ENCODE measurements around the gene CDH13.

The CDH13 gene

DNA sequence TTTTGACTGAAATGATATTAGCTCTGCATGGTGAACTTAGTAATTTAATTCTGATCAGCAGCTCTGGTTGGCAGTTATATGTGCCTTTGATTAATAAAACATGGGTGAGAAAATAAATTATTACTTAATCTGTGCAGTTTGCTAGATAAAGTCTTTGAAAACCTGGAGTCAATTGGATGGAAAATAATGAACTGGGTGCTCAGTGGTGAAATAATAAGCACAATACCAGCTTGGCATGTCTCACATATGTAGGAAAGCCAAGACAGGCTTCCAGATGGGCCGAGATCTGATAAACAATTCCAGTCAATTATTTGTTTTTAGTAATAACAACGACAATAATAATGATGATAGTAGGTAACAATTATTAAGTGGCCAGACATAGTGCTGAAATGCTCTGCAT lies 326.7 kb downstream of the CDH13 start:
- Mint-ChIP-seq H3K4me3 (no peak overlapping the region), H3K4me1 (ENCODE audit: low read depth) (no peaks in the 10 kb centered on the region), H3K27me3 (no peaks in the 10 kb centered on the region), H3K36me3 (ENCODE audit: low read depth) (no peaks in the 10 kb centered on the region), H3K27ac (no peak overlapping the region), H3K9me3 (no peaks in the 10 kb centered on the region)
- DNase-seq, result no peak

- DNase-seq, result no peak
- H3K4me1 Mint-ChIP-seq (ENCODE audit: low read depth), result no peaks in the 10 kb centered on the region
- no peak overlapping the region for H3K27ac Mint-ChIP-seq
Measured at GRCh38 chr16:82954224-82954929, 327.6 kb downstream of the CDH13 start.

DNA sequence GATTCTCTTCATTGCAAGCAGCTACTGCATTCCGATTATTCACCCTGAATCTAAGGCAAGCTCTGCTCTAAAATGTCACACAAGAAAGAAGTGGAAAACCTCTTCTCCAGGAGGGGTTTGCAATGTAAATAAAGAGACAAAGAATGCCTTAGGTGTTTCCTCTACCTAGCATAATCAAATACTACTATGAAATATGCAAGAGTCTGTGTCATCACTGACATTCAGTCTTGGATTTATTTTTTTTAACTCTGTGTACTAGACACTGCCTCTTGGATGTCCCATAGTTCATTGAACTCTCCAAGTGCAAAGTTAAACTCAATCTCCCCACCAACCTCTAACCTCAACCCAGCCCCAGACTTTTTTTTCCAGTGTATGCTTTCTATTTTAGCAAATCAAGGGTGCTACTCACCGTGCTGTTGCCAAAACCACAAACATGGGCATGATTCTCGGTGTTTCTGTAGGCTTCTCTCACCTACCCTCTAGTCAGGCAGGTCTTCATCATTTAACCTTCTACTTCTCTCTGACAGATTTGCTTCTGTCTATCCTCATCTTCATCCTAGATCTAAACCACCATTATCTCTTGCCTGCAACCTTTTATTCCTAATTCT lies 329.1 kb downstream of the CDH13 start:
- Mint-ChIP-seq H3K36me3 (ENCODE audit: low read depth) (no peaks in the 10 kb centered on the region), H3K4me1 (ENCODE audit: low read depth) (no peaks in the 10 kb centered on the region), H3K27me3 (no peaks in the 10 kb centered on the region), H3K4me3 (no peak overlapping the region), H3K9me3 (peaks cover 2% of the 10 kb centered on the region), H3K27ac (no peak overlapping the region)
- no peak for DNase-seq

More at GRCh38 chr16:82954224-82954929, 327.6 kb downstream of the CDH13 start:
- H3K9me3 Mint-ChIP-seq, result peaks cover under 1% of the 10 kb centered on the region
- no peaks in the 10 kb centered on the region for H3K36me3 Mint-ChIP-seq (ENCODE audit: low read depth)
- no peaks in the 10 kb centered on the region for H3K27me3 Mint-ChIP-seq
- no peak overlapping the region for H3K4me3 Mint-ChIP-seq

DNA sequence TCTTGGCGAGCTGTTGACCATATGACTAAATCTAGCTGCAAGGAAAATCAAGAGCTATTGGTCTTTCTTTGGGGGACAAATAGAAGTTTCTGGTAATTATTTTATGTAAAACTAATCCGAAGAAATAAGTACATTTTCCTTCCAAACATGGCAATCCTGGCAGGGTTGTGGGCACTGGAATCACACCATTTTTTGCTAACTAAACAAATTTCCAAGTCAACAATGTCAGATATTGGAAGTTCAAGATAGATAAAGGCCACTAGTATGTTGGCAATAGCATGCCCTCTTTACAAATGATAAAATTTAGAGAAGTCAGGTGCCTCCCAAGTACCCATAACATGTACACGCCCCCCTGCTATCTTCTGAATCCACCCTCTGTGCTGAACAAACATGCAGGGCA lies 330.4 kb downstream of the CDH13 start:
- Mint-ChIP-seq H3K4me1 (ENCODE audit: low read depth) (no peaks in the 10 kb centered on the region), H3K27ac (no peak overlapping the region), H3K27me3 (no peaks in the 10 kb centered on the region), H3K9me3 (peaks cover 2% of the 10 kb centered on the region), H3K36me3 (ENCODE audit: low read depth) (no peaks in the 10 kb centered on the region), H3K4me3 (no peak overlapping the region)
- DNase-seq, result no peak

GRCh38 chr16:82960918-82961317 lies 334.1 kb downstream of the CDH13 start:
- Mint-ChIP-seq H3K4me3 (no peak overlapping the region), H3K4me1 (ENCODE audit: low read depth) (no peaks in the 10 kb centered on the region), H3K27me3 (no peaks in the 10 kb centered on the region), H3K27ac (no peak overlapping the region), H3K9me3 (peaks cover 2% of the 10 kb centered on the region), H3K36me3 (ENCODE audit: low read depth) (no peaks in the 10 kb centered on the region)
- DNase-seq, result no peak

GRCh38 chr16:82963653-82964052 lies 336.9 kb downstream of the CDH13 start:
- DNase-seq, result no peak
- Mint-ChIP-seq H3K27me3 (no peaks in the 10 kb centered on the region), H3K9me3 (peaks cover 2% of the 10 kb centered on the region), H3K27ac (no peak overlapping the region), H3K4me1 (ENCODE audit: low read depth) (no peaks in the 10 kb centered on the region), H3K36me3 (ENCODE audit: low read depth) (no peaks in the 10 kb centered on the region), H3K4me3 (no peak overlapping the region)

DNA sequence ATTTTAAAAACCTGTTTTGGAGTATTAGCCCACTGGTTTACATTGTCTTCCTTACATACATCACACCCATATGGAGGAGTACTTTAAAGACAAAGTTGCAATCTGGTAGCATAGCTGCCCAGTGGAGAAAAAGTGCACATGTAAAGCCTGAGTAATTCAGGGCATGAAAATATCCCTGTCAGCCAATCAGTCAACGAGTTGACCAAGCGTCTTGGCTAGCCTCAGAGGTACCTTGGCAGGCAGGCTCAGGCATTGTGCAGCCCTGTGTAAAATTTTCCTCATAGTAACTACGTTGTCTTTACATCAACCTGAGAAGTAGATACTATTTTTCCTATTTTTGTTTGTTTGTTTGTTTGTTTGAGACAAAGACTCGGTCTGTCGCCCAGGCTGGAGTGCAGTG lies 339.0 kb downstream of the CDH13 start:
- no peaks in the 10 kb centered on the region for H3K4me1 Mint-ChIP-seq (ENCODE audit: low read depth)
- H3K36me3 Mint-ChIP-seq (ENCODE audit: low read depth), result no peaks in the 10 kb centered on the region
- H3K4me3 Mint-ChIP-seq, result no peak overlapping the region
- DNase-seq, result no peak
- no peaks in the 10 kb centered on the region for H3K27me3 Mint-ChIP-seq
- no peaks in the 10 kb centered on the region for H3K9me3 Mint-ChIP-seq
- no peak overlapping the region for H3K27ac Mint-ChIP-seq

DNA sequence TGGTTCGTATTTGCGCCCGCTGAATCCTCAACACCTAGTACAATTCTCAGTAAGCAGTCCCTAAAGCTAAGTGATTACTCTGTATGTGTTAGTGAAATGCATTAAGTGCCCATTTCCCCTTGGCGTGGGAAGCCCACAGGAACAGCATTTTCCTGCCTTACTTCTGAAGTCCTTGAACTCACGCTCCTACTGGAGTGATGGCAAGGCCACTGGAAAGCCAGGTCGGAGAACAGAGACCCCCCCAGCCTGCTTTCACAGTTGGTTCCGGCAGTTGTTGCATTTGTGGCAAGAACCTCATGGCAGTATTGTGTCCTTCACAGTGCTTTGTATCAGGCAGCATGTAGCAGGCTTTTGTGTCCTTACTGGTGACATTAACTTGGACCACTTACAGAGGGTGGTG lies 340.7 kb downstream of the CDH13 start:
- DNase-seq, result no peak
- H3K36me3 Mint-ChIP-seq (ENCODE audit: low read depth), result no peaks in the 10 kb centered on the region
- no peaks in the 10 kb centered on the region for H3K27me3 Mint-ChIP-seq
- no peaks in the 10 kb centered on the region for H3K9me3 Mint-ChIP-seq
- no peak overlapping the region for H3K4me3 Mint-ChIP-seq
- no peak overlapping the region for H3K27ac Mint-ChIP-seq
- H3K4me1 Mint-ChIP-seq (ENCODE audit: low read depth), result no peaks in the 10 kb centered on the region

DNA sequence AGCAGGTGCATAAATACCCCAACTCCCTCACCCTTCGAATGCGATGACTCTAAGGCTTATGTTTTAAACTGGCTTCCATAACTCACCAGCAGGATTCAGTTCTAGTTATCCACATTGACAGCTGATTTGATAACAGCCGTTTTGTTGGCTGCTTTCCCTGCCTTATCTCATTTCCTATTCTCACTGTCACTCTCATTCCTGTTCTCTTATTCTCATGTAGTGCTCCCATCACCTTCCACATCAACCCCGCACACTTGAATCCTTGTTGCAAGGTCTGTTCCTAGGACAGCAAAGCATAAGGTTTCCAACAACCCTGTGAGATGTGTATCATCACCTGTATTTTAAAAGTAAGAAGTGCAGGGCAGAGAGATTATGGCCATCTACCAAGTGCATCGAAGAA lies 344.4 kb downstream of the CDH13 start:
- Mint-ChIP-seq H3K4me3 (no peak overlapping the region), H3K27me3 (no peaks in the 10 kb centered on the region), H3K9me3 (no peaks in the 10 kb centered on the region), H3K36me3 (ENCODE audit: low read depth) (no peaks in the 10 kb centered on the region), H3K27ac (no peak overlapping the region), H3K4me1 (ENCODE audit: low read depth) (no peaks in the 10 kb centered on the region)
- DNase-seq, result no peak

DNA sequence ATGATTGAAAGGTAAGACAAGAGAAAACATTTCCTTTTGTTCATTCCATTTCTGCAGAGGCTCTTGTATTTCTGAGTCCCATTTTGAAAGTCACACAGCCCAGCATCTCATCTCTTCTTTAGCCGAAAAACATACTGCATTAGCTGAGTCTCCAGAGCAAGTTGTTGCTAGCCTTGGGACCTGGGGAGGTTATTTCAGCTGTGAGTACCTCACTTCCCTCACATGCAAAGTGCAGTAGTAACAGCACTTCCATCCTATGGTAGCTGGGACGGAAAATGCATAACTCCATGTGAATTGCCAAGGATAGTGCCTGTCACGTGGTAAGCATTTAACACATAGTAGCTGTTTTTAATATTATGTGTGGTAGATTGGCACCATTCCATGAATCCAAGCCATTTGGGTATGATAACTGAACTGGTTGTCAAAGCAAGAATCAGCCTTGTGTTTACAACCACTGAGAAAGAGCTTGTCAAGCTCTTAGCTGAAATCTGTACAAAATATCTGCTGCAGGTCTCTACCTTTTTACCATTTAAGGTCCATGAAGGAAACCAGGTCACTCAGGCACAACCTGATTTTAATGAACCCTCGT lies 345.7 kb downstream of the CDH13 start:
- H3K4me1 Mint-ChIP-seq (ENCODE audit: low read depth), result no peaks in the 10 kb centered on the region
- DNase-seq, result no peak
- no peaks in the 10 kb centered on the region for H3K36me3 Mint-ChIP-seq (ENCODE audit: low read depth)
- H3K27me3 Mint-ChIP-seq, result no peaks in the 10 kb centered on the region
- H3K4me3 Mint-ChIP-seq, result no peak overlapping the region
- H3K9me3 Mint-ChIP-seq, result peaks cover 1% of the 10 kb centered on the region
- no peak overlapping the region for H3K27ac Mint-ChIP-seq

DNA sequence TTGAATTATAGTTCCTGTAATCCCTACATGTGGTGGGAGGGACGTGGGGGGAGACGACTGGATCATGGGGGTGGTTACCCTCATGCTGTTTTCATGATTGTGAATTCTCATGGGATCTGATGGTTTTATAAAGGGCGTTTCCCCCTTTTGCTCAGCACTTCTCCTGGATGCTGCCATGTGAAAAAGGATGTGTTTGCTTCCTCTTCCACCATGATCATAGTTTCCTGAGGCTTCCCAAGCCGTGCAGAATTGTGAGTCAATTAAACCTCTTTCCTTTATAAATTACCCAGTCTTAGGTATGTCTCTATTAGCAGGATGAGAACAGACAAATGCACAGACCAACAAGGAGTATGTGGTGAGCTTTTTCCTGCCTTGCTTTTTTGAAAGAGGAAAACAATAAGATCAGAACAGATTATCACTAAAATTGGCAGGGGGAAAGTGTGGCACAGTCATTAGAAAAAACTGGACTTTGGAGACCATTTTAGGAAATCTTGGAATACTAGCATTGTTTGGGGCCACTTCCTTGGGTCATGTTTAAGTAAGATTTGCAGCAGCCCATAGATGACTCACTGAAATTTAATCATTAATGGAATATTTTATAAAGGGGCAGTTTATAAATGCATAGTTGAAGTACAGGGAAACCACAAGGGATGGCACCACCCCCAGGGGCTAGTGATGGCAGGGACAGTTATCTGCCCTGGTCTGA lies 352.8 kb downstream of the CDH13 start:
- Mint-ChIP-seq H3K4me3 (no peak overlapping the region), H3K9me3 (peaks cover 13% of the 10 kb centered on the region), H3K36me3 (ENCODE audit: low read depth) (no peaks in the 10 kb centered on the region), H3K4me1 (ENCODE audit: low read depth) (no peaks in the 10 kb centered on the region), H3K27me3 (no peaks in the 10 kb centered on the region), H3K27ac (no peak overlapping the region)
- no peak for DNase-seq

GRCh38 chr16:82980810-82981209 lies 354.0 kb downstream of the CDH13 start:
- DNase-seq, result no peak
- H3K36me3 Mint-ChIP-seq (ENCODE audit: low read depth), result no peaks in the 10 kb centered on the region
- no peaks in the 10 kb centered on the region for H3K4me1 Mint-ChIP-seq (ENCODE audit: low read depth)
- peaks cover 13% of the 10 kb centered on the region for H3K9me3 Mint-ChIP-seq
- H3K4me3 Mint-ChIP-seq, result no peak overlapping the region
- H3K27ac Mint-ChIP-seq, result no peak overlapping the region
- no peaks in the 10 kb centered on the region for H3K27me3 Mint-ChIP-seq

DNA sequence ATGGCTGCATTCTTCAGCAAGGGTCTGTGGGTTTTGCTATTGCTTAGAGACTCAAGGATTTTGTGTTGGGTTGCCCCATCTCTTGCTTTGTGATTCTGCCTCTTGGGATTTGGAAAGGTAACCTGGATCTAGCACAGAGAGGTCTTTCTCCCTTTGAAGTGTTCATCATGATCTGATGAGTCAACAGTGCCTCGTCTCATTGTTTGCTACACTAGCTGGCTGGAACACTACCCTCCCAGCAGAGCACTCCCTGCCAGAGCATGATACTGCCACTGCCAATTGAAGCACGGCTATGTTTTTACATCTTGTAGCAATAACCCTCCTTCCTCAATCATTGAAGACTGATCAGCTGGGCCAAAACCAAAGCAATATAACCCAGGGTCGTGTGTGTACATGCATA lies 361.0 kb downstream of the CDH13 start:
- Mint-ChIP-seq H3K4me3 (no peak overlapping the region), H3K36me3 (ENCODE audit: low read depth) (no peaks in the 10 kb centered on the region), H3K27me3 (no peaks in the 10 kb centered on the region), H3K9me3 (no peaks in the 10 kb centered on the region), H3K4me1 (ENCODE audit: low read depth) (no peaks in the 10 kb centered on the region), H3K27ac (no peak overlapping the region)
- DNase-seq, result no peak

DNA sequence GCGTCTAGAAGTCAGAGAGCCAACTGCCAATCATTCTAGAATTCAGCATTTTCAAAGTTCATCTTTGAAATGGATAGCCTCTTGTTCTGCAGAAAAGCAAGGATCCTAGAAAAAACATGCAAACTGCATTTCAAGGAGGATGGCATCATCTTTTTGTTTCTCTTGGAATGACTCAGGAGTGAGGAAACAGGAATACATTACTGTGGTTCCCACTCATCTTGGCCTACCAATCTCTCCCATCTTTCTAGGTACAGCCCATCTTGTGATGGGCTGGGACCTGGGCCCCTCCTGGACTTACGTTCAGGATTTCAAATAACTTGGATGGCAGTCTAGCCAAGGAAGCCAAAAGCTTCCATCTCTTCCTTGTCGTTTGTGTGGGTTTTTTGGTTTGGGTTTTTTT lies 363.4 kb downstream of the CDH13 start:
- H3K36me3 Mint-ChIP-seq (ENCODE audit: low read depth), result no peaks in the 10 kb centered on the region
- DNase-seq, result no peak
- H3K4me3 Mint-ChIP-seq, result no peak overlapping the region
- no peaks in the 10 kb centered on the region for H3K27me3 Mint-ChIP-seq
- no peak overlapping the region for H3K27ac Mint-ChIP-seq
- H3K4me1 Mint-ChIP-seq (ENCODE audit: low read depth), result no peaks in the 10 kb centered on the region
- no peaks in the 10 kb centered on the region for H3K9me3 Mint-ChIP-seq

GRCh38 chr16:82991410-82991809 lies 364.6 kb downstream of the CDH13 start:
- Mint-ChIP-seq H3K27me3 (no peaks in the 10 kb centered on the region), H3K9me3 (no peaks in the 10 kb centered on the region), H3K36me3 (ENCODE audit: low read depth) (no peaks in the 10 kb centered on the region), H3K4me1 (ENCODE audit: low read depth) (no peaks in the 10 kb centered on the region), H3K27ac (no peak overlapping the region), H3K4me3 (no peak overlapping the region)
- DNase-seq, result no peak

Data from activated T-cell treated with anti-CD3 and anti-CD28 coated beads, Interleukin-2, amount 50 U/mL, for 24 hours (primary cell).